GM18499 (cell line): ENCODE measurements around the gene EXD3.

Source experiments
- ATAC-seq: cut with Tn5 transposase; IDR thresholded peaks from one replicate; pipeline ENCODE4 v1.9.1; 2021; ENCODE audit warnings: moderate number of reproducible peaks; ENCODE audit not compliant: insufficient read depth, unreplicated experiment

EXD3 gene

DNA sequence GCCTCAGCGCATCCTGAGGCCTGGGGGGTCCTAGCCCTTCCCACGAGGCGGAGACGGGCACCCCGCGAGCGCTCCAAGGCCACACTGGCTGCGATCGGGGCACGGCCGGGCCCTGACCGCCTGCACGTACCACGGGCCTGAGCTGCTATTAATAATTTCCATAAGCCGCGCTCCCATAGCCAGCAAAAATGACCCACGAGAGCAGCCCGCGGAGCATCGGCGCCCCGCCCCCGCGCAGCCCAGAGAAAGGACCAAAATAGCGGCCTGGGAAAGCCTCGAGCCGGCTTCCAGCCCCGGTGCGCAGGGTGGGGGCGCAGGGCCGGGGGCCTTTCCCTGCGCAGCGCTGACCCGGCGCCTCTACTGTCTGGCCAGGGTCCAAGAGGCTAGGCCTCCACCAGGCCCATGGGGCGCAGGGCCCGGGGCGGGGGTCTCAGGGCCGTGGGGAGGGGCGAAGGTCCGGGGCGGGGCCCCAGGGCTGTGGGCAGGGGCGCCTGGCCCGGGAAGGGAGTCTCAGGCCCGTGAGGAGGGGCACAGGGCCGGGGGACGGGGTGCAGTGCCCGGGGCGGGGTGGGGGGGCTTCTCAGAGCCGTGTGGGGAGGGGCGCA, 54.4 kb downstream of the EXD3 start:
- no peak for ATAC-seq

DNA sequence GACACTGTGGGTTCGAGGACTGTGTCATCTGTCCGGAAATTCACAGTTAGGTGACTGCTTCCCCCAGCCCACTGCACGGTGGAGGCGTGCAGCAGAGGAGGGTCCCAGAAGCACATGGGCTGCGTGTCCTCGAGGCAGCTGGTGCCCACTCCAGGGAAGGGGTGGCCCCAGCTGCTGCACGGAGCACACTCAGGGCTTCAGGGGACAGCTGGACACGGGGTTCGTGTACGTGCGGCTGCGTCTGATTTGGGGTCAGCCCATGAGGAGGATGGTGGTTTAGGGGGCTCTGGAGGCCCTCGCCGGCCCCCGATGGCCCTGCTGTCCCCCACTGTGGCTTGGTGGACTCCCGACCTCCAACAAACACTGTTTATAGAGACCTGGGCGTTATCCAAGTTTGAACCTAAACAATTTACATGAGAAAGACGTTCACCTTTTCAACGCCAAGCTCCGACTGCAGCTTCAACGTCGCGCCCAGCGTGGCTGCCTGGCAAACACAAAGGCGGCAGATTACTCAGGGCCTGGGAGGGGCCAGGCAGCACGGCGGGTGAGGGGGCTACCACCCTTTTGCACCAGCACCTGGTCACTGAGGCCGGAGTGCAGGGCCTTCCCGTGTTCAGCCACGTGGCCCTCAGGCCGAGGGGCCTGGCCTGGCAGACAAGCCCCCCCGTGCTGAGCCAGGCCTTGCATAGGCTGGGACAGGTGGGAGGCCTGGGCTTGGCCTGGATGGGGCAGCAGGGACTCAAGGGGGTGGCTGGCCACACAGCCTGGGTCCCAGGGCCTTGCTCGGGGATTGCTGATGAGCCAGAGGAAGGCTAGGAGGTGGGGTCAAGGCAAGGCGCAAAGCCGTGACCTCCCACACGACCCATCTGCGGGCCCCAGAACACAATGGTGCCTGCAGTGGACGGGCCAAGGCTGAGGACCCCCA, 55.2 kb downstream of the EXD3 start:
- no peak for ATAC-seq

DNA sequence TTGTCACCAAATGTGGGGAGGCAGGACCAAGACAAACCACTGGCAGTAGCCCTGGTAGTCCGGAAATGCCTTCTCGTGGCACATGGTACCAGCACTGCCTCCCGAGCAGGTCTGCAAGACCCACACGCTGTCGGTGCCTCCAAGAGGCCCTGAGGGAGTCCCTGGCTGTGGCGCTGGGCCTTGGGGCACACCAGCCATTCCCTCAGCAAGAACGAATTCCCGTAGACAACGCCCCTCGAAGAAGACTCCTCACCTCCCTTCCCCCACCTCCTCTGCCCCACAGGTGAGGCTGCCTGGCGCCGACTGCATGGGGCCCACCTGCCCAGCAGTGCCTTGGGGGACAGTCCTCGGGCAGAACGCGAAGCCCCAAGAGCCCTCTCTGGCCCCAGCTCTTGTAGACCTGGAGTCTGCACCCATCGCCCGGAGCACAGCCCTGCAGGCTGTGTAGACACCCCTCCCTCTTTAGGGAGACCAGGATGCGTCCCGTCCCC, 56.0 kb downstream of the EXD3 start:
- ATAC-seq = no peak

DNA sequence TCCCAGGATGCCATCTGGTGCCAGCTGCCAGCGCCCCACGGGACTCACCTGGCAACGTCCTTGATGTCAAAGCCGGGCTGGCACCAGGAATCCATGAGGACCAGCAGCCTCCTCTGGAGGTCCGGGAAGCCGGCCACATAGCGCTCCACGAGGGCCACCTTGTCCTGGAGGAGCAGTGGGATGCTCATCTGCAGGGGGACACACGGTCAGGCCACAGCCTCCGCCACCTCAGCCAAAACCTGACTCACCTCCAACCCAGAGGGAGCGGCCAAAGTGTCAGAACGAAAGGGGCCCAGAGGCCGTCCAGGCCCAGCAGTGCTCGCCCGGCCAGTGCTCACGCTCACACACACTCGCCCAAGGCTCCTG, 56.5 kb downstream of the EXD3 start:
- ATAC-seq = no peak

DNA sequence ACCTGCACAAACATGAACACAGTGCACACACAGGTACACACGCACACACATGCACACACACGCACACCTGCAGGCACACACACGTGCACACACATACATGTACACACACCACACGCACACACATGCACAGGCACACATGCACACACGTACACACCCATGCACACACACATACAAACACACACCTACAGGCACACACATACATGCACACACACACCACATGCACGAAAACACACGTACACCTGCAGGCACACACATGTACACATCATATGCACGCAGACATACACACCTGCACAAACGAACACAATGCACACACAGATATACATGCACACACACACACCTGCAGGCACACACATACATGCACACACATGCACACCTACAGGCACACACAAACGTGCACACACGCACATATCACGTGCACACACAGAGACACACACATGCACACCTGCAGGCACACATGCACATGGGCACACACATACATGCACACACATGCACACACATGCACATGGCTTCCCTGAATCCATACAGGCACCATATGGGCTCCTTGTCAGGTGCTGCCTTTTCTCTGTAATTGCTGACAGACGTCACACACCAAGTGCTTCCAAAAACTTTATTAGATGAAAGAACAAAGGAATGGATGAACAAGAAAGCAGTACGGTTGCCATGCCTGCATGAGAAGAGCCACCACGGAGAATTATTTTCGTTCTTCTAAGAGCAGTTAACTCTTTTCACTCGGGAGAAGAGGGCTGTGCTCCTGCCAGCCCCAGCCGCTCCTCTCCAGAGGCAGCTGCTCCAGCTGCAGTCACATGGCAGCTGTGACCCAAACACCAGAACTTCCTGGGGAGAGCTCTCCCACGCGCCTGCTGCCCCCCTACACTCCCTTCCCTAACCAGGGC, 57.2 kb downstream of the EXD3 start:
- no peak for ATAC-seq

DNA sequence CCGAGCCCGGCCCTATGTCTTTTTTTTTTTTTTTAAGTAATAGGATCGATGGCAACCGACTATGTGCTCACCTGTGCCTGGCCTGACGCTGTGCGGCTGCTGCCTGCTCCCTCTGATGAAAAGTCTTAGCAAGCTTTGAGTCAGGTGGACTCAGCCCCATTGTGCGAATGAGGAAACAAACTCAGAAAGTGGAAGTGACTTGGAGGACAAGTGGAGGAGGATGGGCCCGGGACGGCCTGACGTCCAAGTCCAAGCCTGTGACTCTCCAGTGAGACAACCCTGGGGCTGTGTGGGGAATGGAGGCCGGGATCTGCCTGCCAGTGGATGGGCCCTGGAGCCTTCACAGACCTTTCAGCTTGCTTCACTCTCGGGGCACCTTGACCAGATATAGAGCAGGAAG, 57.9 kb downstream of the EXD3 start:
- no peak for ATAC-seq

DNA sequence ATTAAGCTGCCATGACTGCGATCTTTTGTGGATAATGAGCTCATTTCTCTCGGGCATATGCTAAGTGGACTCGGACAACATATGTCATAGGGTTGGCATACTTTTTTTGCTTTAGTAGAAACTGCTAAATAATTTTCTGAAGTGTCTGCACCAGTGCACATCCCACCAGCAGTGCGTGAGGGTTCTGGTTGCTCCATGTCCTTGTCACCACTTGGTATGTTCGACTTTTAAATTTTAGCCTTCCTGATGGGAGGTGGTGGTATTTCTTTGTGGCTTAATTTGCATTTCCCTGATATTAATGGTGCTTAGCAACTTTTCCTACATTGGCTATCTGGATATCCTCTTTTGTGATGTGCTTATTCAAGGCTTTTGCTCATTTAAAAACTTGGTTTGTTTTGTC, 63.1 kb downstream of the EXD3 start:
- ATAC-seq = no peak

DNA sequence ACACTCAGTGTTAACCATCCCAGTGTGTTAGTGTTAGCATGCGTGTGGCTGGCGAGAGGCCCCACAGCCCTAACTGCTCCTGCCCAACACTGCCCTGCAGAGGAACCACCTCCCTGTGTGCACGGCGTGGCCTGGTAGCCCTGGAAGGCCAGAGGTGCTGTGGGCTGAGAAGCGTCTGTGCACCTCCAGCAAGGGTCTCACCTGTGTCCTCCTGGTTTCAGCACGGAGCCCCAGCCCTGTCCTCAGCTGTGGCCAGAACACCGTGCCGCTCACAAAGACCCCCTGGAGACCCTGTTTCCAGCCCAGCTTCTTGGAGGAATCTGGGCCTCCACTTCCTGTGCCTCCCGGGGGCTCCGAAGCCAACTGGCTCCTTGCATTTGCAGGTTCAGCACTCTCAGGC, 64.8 kb downstream of the EXD3 start:
- no peak for ATAC-seq

DNA sequence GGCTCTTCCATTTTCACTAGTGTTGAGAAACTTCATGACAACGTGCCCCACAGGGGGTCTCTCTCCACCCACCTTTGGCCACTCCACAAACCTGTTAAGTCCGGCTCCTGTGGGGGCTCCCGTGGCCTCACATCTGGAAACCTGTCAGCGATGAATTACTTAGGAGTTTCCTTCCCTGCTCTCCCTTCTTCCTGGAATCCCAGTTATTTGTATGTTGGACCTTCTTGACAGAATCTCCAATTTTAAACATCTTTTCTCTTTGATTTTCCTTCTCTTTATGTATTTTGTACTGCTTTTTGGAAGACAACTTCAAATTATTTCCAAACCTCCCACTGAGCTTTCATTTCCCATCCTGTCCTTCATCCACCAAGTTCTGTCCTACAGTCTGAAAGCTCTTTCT, 65.8 kb downstream of the EXD3 start:
- no peak for ATAC-seq

DNA sequence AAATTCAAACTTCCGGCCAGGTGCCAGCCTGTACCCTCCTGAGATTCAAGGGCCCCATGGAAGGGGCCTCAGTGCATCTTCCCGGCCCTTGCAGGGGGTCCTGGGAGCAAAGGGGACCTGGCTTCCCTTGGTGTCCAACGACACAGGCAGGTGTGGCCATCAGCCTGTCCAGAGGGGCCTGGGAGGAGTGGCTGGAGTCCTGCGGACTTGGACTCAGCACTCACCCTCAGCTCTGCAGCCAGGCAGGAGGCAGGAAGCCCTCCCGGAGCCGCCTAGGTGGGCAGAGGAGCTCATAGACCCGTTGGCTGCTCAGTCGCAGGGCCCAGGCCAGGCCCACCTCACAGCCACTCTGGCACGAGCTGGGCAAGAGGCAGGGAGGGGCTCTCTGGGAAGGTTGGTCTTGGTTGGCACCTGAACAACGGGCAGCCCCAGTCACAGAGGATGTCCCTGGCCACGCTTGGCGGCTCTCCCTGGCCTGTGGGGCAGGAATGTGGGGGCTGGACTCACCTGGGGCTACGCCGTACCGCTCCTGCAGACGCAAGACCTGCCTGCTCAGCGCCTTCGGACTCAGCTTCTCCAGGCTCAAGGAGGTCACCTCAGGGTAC, 67.1 kb downstream of the EXD3 start:
- no peak for ATAC-seq

DNA sequence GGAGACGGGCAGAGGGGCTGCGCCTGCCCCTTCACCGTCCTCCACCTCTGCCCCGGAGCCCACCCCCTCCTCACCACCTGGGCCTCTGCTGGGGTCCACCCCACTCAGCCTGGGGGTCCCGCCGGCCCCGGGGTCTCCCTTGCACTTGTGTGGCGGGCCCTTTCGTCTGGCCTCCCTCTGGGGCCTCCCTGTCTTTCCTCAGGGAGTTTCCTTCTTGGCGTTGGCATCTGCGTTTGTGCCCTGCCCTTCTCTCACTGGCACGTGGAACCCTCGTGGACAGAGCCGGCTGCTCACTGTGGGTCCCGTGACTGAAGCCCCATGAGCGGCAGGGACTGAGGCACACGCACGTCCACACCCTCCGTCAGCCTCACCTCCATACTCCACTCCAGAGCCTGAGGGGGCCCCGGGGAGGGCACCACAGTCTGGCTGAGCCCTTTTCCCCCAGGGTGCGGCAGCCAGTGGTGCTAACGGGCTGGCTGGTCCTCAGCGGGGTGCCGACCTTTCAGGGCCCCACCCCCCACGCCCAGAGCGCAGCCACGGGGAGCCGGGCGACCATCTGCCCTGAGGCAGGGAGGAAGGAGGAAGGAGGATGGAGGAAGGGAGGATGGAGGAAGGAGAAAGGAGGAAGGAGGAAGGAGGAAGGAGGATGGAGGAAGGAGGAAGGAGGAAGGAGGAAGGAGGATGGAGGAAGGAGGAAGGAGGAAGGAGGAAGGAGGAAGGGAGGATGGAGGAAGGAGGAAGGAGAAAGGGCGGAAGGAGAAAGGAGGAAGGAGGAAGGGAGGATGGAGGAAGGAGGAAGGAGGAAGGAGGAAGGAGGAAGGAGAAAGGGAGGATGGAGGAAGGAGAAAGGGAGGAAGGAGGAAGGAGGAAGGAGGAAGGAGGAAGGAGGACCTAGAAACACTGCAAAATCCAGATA, 67.9 kb downstream of the EXD3 start:
- ATAC-seq = no peak

DNA sequence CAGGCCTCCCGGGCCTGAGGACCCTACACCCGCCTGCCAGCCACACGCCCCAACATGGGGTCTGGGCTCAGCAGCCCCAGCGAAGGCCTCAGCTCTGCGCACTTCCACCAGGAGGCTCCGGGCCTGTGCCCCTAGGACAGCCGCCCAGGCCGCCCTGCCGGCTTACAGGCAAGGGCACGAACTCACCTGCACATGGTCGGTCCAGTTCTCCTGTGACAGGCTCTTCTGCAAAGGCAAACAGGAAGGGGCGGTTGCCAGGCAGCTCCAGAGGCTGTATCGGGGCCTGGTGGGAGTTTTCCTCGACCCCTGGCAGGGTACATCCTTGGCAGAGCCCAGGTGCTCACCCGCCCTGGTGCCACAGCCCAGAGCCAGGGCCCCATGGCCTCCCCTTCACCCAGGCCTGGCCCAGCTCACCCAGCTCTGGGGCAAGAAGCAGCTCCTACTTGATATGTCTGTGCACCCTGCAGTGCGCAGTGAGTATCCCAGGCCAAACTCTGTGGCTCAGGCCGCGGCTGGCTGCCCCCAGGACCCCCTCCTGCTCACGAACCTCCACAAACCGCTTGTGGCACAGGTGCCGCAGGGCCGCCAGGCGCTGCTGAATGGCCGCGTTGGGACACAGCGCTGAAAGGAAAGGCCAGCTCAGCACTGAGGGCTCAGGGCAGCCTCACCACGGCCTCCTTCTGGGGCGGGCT, 68.7 kb downstream of the EXD3 start:
- no peak for ATAC-seq

DNA sequence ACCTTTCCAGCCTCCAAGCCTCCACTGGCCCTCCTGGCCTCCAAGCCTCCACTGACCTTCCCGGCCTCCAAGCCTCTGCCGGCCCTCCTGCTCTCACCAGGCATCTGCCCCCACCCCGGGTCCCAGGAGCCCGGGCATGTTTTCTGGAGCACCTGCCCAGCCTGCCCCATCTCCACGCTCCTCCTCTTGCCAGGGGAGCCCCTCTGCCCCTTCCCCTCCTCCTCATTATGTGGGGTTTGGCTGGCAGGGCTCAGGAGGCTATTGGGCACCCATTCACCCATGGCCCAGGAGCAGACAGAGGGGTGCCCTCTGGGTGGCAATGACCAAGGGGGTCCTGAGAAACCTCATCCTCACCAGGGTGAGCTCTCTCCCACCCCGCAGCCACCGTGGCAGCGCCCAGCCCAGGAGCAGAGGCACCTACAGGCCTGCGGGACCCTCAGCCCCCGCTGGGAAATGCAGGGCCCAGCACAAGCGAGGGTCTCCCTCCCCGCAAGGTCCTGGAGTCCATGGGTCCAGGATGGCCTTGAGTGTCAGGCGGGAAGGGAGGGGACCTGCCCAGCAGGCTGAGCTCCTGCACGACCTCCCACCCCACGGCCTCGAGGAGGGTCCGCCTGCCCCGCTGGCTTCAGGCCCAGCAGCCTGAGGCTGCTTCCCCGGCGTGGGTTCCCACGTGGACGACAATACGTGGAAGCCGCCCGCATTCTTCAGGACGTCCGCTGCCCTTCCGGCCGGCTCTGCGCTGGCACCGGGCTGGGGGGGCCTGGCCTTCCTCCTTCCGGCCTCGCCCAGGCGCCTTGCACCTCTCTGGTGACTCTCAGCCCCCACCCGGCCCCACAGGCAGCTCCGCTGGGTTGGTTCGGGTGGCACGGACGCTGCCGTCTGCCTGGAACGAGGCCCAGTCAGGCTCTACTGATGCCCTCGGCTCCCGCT, 69.5 kb downstream of the EXD3 start:
- no peak for ATAC-seq

DNA sequence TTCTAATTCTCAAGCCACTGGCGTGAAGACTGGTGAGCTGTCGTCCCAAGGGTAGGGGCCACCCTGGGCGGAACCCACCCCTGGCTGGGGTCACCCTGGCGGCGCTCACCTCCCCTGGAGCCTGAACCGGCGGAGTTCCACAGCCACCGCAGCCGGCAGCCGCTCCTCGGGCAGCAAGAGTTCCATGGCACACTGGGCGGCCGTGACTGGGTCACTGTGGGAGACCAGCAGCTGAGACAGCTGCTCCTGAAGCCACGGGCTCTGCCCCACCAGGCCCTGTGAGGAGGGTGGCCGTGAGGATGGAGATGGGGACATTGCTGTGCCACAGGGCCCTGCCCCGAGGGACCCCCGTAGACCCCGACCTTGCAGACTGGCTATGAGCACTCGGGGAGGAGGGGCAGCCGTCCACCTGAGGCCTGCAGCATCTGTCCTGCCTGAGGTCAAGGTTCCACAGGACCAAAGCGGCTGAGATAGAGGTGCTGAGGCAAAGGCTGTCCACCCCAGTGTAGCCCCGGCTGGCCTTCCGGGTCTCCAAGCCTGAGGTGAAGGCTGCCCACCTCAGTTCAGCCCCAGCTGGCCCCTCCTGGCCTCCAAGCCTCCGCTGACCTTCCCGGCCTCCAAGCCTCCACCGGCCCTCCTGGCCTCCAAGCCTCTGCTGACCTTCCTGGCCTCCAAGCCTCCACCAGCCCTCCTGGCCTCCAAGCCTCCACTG, 70.3 kb downstream of the EXD3 start:
- ATAC-seq = no peak

DNA sequence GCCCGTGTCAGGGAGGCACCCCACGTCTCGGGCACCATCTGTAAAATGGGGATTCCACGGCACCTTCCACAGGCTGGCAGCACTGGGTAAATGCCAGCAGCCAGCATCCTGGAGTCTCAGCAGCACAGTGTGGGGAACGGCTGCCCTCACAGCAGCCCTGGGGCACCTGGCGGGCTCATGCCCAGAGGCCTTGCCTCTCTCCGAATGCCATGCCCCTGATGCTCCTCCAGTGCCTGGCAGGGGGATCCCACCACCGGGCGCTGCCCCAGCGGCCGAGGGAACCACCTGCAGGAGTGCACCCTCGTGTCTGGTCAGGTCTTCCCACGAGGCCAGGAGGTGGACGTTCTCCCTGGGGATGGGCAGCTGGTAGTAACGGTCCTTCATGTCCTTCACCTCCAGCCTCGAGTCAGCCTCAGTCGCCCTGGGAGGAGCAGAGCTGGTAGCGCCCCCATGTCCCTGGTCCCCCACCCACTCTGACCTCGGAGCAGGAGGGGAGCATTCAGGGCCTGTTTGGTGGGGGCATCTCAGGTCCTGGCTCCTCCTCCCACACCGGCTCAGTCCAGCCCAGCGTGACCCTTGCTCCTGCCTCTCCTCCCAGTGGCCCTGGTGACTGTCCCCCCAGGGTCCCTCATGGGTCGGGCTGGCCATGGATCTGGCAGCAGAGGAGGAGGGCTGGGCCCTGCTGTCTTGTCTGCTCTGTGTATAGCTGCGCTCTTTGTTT, 71.0 kb downstream of the EXD3 start:
- no peak for ATAC-seq

DNA sequence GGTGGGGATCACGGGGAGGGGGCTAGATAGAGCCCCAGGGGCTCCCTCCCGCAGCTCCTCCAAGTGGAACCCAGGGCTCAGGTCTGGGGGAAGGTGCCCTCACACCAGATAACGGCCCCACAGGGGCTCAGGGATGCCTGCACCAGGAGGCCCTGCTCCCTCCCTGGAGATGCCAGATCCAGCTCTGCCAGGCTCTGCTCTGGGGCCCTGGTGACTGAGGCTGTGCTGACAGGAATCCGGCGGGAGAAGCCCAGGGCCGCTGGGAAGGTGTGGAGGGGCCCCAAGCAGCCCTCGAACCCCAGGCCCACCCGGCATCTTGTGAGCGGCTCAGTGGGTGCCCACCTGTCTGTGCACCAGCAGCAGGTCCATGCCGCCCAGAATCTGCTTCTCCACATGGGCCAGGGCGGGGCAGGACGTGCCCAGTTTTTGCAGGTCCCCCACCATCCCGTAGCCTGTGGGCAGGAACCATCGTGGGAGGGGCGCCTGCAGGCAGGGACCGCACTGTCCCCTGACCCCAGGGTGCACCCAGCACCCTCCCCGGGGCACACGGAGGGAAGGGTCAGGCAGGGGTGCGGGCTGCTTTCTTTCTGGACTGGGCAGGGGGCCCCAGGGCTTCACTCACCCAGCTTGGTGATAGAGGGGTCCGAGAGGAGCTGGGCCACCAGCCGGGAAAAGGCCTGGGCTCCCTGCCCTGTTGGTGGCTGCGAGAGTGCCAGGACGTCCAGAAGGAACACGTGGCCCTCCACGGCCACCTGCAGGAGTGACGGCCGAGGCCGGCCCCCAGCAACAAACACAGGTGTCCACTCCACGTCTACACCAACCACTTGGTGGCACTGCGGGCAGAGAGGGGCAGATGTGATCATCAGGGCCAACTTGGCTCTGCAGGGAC, 72.0 kb downstream of the EXD3 start:
- ATAC-seq = no peak
